Embryonic facial prominence (tissue), 1 donor: ENCODE data around the gene PIANP.

ENCODE experiments used
- DNase-seq: peaks from one replicate; pipeline ENCODE4 v3.0.0-alpha.2; 2016; ENCODE audit errors: extremely low spot score

The PIANP gene

DNA sequence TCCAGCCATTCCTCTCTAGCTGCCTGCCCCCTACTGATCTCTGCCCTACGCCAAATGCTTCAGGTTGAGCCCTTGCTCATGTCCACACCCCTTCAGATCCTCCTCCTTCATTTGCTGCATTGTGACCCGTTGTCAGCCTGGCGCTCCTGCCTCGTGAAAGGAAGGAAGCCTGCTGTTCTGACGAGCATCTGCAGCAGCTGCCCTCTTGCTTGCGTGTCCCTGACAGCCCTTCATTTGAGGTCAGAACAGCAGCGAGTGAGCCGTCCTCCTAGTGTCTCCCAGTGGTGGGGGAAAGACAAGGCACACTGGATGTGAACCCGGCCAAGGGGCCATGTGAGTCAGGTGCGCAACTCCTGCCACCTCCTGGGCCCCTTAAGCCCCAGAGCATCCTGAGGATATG is 3.0 kb upstream of the PIANP start:
- no peak for DNase-seq

DNA sequence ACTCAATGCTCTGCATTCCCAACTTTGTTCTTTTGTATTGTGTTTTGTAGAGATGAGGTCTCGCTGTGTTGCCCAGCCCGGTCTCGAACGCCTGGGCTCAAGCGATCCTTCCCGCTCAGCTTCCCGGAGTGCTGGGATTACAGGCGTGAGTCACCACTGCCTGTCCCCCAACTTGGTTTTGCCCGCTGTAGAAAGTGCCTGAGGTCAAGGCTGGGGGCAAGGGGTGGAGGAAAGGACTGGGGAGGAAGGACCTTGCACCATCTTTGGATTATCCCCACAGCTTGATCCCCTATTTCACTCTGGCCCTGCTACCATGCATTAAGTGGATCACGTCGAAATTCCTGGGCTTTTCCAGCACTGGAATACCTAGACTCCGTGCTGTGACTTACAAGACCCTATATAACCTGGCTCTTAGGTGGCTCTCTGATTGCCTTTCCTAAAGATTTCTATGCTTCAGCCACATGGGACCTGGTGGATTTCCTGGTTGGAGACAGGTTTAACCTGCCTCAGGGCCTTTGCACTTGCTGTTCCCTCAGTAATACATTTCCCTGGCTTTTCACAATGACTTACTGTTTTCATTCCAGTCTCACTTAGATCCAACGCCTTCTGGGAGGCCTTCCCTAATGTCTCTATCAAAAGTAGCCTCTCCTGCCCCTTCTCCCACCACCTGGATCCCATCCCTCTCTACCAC is 608 bp upstream of the PIANP start:
- DNase-seq = no peak

DNA sequence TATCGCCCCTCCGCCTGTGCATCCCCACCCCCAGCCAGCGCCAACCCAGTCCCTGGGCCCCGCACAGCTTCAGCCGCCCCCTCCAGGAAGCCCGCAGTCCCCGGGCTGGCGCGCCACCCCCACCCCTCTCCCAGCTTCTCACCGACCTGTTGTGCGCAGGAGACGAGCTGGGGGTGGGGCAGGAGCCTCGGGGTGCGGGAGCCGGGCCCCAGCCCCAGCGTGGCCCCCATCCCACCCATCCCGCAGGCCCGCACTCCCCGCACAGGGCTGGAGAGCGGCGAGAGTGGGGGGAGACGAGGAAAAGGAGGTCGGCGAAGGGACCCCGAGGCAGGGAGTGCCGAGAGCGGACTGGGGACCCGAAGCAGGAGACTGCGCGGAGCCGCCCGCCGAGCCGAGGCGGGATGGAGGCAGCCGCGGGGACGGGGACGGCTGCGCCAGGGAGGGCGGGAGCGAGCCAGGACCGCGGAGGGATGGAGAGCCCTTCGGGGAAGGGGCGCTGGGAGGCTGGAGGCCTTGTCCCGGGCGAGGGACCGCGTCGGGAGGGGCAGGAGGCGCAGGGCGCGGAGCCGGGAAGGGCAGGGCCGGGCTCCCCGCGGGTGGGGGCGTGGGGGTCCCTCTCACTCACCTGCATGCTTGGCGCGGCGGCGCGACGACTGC is 498 bp downstream of the PIANP start:
- no peak for DNase-seq

DNA sequence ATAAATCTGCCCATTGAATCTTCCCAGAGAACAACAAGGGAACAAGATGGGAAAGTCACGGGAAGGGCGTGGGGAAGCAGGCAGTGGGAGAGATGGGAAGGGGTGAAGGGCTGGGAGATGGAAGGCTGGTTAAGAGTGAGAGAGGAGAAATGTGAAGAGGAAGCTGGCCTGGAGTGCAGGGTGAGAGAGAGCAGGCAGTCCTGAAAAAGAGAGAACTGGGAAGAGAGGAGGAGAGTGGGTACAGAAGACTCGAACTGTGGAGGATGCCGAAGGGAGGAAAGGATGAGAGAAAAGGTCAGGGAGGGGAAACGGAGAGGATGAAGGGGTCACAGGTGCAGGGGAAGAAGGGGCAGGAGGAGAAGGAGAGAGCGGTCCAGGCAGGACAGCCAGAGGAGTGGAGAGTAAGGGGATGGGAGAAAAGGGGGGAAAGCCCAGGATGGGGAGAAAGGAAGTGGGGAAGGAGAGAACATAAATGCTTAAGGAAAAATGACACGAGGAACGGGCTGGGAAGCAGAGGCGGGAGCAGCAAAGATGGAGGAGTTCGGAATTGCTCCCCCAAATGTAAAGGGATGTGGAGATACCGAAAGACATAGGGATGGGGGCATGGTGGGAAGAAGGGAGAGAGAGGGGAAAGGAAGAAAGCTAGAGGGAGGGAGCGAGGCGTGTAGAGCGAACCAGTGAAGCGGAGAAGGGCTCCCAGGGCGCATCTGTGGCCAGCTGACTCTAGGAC is 1.2 kb downstream of the PIANP start:
- DNase-seq = no peak

DNA sequence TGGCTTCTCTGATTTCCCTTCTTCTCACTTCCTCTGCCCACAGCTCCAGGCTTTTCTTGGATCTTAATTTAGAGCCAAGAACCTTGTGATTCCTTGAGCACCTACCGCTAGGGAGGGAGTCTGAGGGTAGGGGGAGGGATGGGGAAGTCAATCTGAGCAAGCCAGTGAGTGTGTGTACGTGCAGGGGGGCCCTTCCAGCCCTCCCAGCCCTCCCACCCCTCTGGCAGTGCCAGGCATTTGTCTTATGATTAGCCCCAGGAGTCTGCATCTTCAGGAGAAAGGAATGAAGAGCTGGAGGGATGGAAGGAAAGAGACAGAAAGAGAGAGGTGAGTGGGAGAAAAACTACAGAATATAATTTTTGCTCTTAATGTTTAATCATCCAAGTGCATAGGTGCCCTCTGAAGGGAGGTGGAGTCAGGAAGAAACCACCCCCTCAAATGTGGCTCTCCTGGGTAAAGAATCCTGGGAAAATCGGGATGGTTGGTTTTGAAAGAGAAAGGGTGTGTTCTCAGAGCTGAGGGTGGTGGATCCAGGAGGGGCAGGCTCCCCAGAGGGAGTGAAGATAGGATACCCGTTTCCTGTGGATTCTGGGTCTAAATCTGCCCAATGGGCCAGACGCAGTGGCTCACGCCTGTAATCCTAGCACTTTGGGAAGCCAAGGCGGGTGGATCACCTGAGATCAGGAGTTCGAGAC is 2.1 kb downstream of the PIANP start:
- no peak for DNase-seq

DNA sequence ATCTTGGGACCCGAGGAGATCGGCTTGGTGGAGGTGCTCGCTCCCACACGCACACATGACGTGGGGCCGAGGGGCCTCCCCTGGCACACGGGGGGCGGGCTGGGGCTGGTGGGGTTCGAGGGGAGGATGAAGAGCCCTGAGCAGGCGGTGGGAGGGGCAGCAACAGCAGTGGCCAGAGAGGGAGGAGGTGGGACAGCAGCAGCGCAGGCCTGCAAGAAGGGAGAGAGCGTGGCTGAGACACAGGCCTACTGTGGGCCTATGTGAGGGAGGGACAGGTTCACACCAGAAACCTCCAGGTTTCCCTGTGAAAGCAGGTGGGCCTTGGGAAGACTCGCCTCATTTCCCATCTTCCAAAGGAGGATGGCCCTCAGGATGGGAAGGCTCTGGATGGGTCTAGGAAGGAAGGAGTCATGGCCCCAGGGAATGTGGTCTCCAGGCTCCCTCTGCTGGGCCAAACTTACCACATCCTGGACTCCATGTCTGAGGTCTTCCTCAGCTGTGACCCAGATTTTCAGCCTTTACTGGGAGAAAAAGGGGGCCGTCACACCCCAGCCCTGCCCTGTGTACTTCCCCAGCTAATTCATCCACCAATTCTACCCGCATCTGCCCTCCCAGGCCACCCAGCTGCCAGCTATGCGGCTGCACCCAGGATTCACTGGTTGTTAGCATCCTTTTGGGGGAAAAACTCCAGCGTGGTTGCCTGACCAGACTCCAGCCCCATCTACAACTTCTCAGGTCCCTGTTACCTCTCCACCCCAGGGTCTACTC is 2.8 kb downstream of the PIANP start:
- no peak for DNase-seq

DNA sequence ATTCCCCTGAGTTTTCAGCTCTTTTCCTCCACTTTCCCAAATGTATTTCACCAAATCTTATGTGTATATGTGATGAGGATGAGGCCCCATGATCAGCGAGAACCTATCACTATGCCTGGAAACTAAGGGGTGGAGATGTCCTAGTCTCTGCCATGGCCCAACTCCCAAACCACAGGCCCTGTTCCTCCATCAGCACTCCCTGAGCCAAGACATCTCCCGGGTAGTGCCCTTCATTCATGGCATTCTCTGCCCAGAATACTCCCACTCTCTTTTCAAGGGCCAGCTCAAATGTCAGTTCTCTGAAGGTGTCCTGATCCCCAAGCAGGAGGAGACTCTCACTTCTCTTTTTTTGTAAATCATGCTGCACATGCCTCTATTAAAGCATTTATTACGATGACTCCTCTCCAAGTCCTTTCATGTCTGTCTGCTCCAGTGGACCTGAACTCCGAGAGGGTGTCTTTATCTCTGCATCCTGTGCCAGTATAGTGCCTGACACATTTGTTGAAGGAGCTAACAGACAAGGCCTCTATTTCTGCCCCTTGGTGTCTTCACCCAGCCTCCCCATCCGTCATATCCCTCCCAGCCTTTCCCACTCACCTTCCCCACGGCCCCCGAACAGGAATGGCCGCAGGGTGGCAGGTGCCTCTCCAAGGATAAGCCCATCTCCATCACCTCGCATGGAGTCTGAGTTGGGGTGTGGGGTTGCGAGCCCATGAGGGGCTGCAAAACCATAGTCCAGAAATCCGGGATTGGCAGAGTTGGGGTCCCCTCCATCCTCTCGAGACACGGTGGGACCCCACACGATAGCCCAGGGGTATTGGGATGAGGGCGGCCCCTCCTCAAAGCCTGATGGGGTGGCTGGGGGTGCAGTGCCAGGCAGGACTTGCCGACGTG is 3.7 kb downstream of the PIANP start:
- DNase-seq = no peak

DNA sequence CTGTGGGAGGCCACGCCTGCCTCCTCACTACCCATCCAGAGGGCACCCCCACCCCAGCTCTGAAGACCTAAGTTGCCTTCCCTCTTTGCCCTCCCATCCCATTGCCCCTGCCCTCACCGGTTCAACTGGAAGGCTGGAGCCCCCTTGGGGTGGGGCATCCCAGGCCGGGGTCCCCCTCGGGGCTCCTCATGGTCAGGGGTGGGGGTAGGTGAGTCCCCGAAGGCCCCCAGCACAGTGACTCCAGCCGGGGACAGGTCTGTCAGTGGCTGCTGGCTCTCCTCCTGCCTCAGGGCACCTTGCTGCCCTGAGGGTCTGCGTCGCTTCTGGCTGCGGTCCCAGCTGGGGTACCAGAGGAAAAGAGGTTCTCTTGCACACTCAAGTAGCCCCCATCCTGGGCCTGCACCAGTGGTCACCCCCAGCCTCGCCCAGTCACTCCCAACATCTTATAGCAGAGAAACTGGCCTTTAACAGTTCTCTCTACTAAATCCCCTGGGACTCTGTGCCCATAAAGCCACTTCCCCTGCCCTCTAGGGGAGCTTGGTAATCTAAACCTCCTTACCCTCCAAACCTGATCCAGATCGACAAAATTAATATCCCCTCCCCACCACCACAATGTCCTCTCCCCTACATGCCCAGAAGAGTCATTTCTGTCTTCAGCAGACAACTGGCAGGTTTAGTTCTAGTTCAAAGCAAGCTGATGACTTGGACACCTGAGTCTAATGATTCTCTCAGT is 5.1 kb downstream of the PIANP start:
- no peak for DNase-seq

DNA sequence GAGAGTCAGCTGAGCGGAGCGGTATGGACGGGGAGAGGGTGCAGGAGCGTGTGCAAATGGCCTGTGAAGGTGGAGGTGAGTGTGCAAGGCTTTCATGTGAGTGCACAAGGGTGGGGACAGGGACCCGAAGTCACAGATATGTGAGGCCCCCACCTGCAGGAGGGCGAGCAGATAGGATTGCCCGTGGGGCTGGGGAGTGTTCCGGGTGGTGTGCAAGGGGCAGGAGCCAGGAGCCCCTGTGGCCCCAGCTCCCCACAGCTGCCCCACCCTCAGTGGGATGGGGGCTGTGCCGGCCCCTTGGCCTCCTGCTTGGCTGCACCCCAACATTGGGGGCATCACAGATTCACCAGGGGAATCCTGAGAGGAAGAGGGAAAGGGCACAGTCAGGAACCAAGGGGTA is 5.9 kb downstream of the PIANP start:
- DNase-seq = no peak

DNA sequence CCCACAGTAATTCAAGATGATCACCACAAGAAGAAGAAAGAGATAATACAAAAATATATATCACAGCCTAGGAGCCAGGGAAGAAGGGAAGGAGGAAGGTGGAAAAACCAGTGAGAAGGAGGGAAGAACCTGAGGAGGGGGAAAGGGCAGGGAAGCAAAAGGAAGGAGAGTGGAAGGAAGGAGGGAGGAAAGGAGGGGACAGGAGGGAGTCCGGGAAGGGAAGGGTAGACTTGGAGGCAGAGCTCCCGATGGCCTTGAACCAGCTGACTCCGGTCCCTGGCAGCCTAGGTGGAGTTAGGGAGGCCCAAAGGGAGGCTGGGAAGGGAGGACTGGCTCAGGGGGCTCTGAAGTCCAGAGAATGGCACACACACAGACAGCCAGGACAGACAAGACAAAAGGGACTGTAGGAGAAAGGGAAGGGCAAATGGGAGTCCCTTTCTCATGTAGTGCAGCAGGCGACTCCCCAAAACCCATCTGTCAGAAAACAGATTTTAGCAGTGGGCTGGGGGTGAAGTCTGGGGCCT is 6.7 kb downstream of the PIANP start:
- no peak for DNase-seq

DNA sequence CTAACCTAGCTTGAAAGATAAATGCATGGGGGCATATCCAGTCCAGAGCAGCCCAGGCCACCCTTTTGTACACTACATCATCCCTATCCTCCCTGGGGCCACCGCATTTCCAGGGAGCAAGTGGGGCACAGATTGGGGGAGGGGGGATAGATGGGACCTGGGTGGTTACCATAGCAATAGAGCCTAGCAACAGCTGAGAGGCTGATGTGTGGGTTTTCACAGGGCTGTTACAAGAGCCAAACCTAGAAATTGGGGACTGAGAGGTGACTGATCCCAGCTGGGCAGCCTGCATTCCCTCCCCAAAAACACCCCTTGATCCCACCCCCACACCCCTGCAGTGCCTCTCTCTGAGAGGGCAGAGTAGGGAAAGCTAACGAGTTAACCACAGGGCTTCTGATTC is 7.7 kb downstream of the PIANP start:
- no peak for DNase-seq

DNA sequence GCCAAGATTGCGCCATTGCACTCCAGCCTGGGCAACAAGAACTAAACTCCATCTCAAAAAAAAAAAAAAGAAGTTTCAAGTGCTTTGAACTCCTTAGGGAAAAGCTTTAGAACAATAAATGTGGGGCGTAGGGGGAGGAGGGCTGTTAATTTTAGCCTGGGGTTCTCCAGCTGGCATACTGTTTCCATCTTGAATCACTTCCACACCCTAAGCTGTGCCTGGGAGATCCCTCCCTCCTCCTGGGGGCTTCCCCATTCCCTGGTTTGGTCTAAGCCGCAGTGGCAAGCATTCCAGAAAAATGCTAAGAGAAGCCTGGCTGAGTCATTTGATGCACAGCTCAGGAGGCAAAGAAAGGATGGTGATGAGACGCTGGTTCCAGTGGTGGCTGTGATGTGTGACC is 9.1 kb downstream of the PIANP start:
- no peak for DNase-seq

DNA sequence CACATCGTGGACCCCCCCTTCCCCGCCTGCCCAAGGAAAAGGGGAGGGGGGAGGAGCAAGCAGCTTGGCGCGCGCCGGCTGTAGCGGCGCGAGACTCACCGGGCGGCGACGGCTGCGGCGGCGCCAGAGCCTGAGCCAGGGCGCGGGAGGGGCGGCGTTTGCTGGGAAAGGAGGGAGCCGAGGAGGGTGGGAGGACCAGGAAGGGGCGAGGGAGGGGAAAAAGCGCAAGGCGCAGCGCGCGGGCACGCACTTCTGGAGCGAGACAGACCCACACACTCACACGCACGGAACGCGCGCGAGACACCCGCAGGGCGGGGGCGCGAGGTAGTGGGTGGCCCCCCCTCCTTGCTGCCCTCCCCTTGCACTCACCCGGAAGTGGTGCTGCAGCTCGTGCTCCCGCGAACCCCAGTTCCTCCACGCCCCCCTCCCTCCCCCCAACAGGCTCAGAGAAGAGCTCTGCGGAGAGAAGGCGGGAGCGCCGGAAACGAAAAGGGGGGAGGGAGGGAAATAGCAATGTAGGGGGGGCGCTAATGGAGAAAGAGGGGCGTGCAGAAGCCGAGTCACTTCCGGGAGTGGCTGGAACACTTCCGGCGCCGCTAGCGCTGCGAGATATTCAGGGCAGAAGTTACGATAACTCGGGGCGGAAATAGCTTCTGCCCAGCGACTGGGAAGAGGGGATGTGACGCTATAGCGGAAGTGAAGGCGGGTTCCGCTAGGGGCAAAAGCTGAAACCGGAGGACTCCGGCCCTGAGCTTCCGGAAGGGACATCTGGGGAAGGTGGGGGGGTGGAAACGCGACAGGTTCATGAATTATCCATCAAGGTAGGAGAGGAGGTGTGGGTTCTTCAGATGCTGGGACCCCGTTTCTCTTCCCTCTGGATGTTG is 11.4 kb downstream of the PIANP start, which contains the start of gene ZNF384:
Gene ZNF384 (minus strand): TSS at position 377 of the 884 bp plus-strand sequence. CDS start 9,855 bp downstream, outside the sequence.
- DNase-seq = peak; percentile 98

DNA sequence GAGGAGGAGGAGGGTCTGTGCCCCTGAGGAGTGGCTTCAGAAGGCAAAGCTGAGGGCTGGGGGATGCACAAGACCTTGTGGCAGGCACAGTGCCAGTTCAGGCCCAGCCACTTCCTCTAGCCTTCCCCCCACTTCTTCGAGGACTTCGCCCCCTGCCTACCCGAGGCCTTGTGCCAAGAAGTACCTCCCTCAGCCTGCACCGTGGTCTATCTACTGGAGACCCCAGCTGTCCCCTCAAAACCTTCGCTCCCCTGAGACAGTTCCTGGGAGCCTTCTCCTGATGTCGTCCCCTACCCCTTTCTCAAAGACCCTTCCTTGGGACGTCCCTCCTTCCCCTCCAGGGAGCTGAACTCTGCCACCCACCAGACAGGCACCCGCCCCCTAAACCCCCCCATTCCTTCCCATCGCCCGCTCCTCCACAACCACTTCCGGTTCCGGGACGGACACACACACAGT is 12.0 kb downstream of the PIANP start:
- no peak for DNase-seq

DNA sequence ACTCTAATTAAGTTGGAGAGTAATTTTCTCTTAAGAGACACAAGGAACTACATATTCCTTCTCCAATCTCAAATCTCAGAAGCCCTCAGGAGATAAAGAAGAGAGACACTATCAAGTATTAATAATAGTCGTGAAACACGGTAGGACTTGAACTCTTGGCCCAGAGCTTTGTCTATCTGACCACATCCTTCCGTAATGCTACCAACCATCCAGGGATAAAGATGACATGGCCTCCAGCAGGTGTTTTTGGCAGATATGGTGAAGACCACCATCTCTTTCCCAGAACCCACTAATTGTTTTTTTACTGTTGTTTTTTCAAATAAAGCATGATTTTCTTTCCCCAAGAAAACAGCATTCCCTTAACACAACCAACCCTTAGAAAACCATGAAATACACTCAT is 14.8 kb downstream of the PIANP start:
- DNase-seq = no peak

DNA sequence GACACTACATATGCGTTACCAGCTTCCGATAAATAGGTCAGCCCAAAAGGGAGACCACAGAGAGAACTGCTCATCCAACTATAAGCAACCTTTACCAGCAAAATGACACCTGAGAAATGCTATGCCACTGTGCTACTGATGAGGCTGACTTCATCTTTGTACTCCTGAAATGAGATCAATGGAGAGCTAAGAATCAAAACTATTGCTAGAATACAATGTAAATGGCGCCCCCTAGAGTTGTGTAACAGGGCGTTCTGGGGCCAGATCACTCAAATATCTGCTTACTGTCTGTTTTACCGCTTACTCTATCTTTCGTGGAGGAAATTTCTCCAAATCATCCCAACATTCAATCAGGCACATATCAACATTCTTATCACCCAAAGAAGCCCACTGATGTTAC is 16.0 kb downstream of the PIANP start:
- DNase-seq = no peak

DNA sequence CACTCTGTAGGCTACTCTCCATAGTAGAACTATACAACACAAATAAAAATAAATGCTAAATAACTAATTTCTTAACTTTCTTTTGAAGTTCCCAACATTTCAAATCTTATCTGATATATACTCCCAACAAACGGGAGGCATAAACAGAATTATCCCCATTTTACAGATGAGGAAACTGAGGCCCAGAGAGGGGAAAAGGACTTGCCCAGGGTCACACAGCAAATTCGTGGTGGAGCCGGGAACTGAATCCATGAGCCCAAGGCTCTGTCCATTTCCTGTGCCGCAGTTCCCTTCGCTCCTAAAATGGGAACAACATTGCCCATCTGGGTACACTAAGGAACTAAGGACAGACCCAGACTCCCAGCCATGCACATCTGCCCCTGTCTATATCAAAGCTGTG is 23.7 kb downstream of the PIANP start:
- no peak for DNase-seq

DNA sequence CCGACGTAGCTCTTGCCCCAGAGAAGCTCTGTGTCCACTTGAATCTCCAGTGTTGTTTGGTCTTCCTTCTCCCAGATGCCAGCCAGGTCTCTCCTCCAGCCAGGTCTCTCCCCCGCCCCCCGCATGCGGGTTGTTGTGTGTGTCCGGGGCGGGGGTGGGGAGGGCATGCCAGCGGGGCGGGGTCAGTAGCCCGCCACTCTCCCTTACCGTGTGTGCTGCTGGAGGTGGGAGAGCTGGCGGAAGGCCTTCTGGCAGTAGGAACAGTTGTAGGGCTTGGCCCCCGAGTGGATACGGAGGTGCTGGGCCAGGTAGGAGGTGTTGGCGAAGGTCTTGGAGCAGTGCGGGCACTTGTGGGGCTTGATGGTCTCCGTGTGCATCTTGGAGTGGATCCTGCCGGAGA is 28.5 kb downstream of the PIANP start:
- DNase-seq = no peak
